AG04449 (cell line): ENCODE data around the gene TSPAN14.

ENCODE experiments used
- CTCF ChIA-PET: fragments of 350-600 bp; formaldehyde crosslinking; extraction: SDS; loops from one replicate; lab custom pipeline; 2021; ENCODE audit warnings: antibody characterized with exemption; lab: Yijun Ruan, JAX
- POLR2A ChIA-PET: fragments of 400-600, 350-600 bp; formaldehyde crosslinking; extraction: SDS; loops from one replicate; lab custom pipeline; 2020; ENCODE audit warnings: antibody characterized with exemption, inconsistent platforms; lab: Yijun Ruan, JAX
- DNase-seq: peaks from one replicate; pipeline ENCODE4 v3.0.0-alpha.2; 2010; ENCODE audit warnings: low read depth, low spot score
- H3K4me3 ChIP-seq: 2 replicates; pipeline ENCODE4 v1.5.1; 2011; ENCODE audit warnings: low read depth, mild to moderate bottlenecking, control low read depth, low read length
- CTCF ChIP-seq: IDR thresholded peaks from one replicate; pipeline ENCODE4 v1.5.1; 2011; ENCODE audit warnings: mild to moderate bottlenecking, moderate library complexity, low read length, control low read depth, inconsistent platforms; ENCODE audit not compliant: insufficient read depth; ENCODE audit errors: missing control alignments

TSPAN14 gene

GRCh38 chr10:80536361-80536835 is 82.3 kb downstream of the TSPAN14 start:
- no peak for TF ChIP-seq CTCF
- H3K4me3 ChIP-seq = no peak overlapping the region
- no peak for DNase-seq
- CTCF ChIA-PET = interaction anchor here (0.7 to 1.0 kb wide), 3 partner anchors 26 to 92 kb away, joined by 3 to 5 read pairs (median 3); no protein-coding TSS in a partner anchor
- POLR2A ChIA-PET = no interaction called here

- no peak for DNase-seq
- POLR2A ChIA-PET = no interaction called here
- no peak overlapping the region for H3K4me3 ChIP-seq
- CTCF ChIA-PET = interaction anchor here (0.8 kb wide), 1 partner anchor 93 kb away, joined by 5 read pairs; no protein-coding TSS in a partner anchor
- no peak for TF ChIP-seq CTCF
Observed at GRCh38 chr10:80537086-80537735, 83.1 kb downstream of the TSPAN14 start.

GRCh38 chr10:80537736-80538480 is 83.8 kb downstream of the TSPAN14 start, which contains the start of gene SH2D4B:
Gene SH2D4B (plus strand): TSS chr10:80537902. CDS start chr10:80538332, 430 bp downstream.
- TF ChIP-seq CTCF = no peak
- POLR2A ChIA-PET = no interaction called here
- DNase-seq = no peak
- no peak within 1 kb of the TSS for H3K4me3 ChIP-seq
- CTCF ChIA-PET = no interaction called here

- H3K4me3 ChIP-seq = no peak overlapping the region
- no peak for DNase-seq
- POLR2A ChIA-PET = no interaction called here
- TF ChIP-seq CTCF = no peak
- CTCF ChIA-PET = no interaction called here
Observed at GRCh38 chr10:80538481-80539185, 84.5 kb downstream of the TSPAN14 start.

- ChIA-PET CTCF (no interaction called here), POLR2A (no interaction called here)
- no peak for TF ChIP-seq CTCF
- H3K4me3 ChIP-seq = no peak overlapping the region
- DNase-seq = no peak
Observed at GRCh38 chr10:80539421-80540031, 85.4 kb downstream of the TSPAN14 start.
